ENCODE data around the gene CELF4. TPM values are rescaled to one million over a fixed set of nuclear protein-coding genes. Genes with fewer than 3 reads are reported as not detected.

CELF4 gene
- total and polyA plus RNA-seq, 7 donors = 0.60 to 5.0 (median 1.8) TPM; not detected in 1

GRCh38 chr18:37285825-37286224 is 279.8 kb downstream of the CELF4 start:
- Histone ChIP-seq H3K4me1 (no peaks in the 10 kb centered on the region), H3K9me3 (no peaks in the 10 kb centered on the region), H3K27me3 (peaks cover 0 to 3% (median 0%) of the 10 kb centered on the region in 3 donors), H3K36me3 (no peaks in the 10 kb centered on the region), H3K4me3 (no peak overlapping the region), H3K27ac (no peak overlapping the region)
- 65 to 69% methylated on average over 12 of the region's 12 CpGs for WGBS, 2 donors
- intact Hi-C loops (cut with DNase I) = no loop called here
- no peak for DNase-seq
- TF ChIP-seq EP300 (IDR thresholded peaks at IDR 0.05) = no peak
- TF ChIP-seq POLR2A (IDR thresholded peaks at IDR 0.05) = no peak

- Histone ChIP-seq H3K4me1 (no peaks in the 10 kb centered on the region), H3K9me3 (no peaks in the 10 kb centered on the region), H3K27me3 (peaks cover 0 to 3% (median 0%) of the 10 kb centered on the region in 3 donors), H3K4me3 (no peak overlapping the region), H3K36me3 (no peaks in the 10 kb centered on the region), H3K27ac (no peak overlapping the region)
- WGBS, 2 donors = 88 to 93% methylated on average over 7 of the region's 7 CpGs
- no peak for DNase-seq
- intact Hi-C loops (cut with DNase I) = no loop called here
- TF ChIP-seq CTCF (IDR thresholded peaks at IDR 0.05) = no peak
- no peak for TF ChIP-seq POLR2AphosphoS5 (IDR thresholded peaks at IDR 0.05)
- TF ChIP-seq EP300 (IDR thresholded peaks at IDR 0.05) = no peak
- TF ChIP-seq POLR2A (IDR thresholded peaks at IDR 0.05) = no peak
These were observed 281.3 kb downstream of the CELF4 start for GRCh38 chr18:37284260-37284659.

GRCh38 chr18:37282386-37283037 is 283.1 kb downstream of the CELF4 start:
- Histone ChIP-seq H3K4me3 (no peak overlapping the region), H3K9me3 (no peaks in the 10 kb centered on the region), H3K27me3 (peaks cover 0 to 3% (median 0%) of the 10 kb centered on the region in 3 donors), H3K4me1 (no peaks in the 10 kb centered on the region), H3K36me3 (no peaks in the 10 kb centered on the region), H3K27ac (no peak overlapping the region)
- 43 to 44% methylated on average over 5 of the region's 5 CpGs for WGBS, 2 donors
- intact Hi-C loops (cut with DNase I) = no loop called here
- no peak for DNase-seq
- TF ChIP-seq POLR2A (IDR thresholded peaks at IDR 0.05) (no peak), EP300 (IDR thresholded peaks at IDR 0.05) (no peak), POLR2AphosphoS5 (IDR thresholded peaks at IDR 0.05) (no peak)

- Histone ChIP-seq H3K27me3 (peaks cover 0 to 10% (median 0%) of the 10 kb centered on the region in 3 donors), H3K27ac (no peak overlapping the region), H3K9me3 (no peaks in the 10 kb centered on the region), H3K4me3 (no peak overlapping the region), H3K4me1 (no peaks in the 10 kb centered on the region), H3K36me3 (no peaks in the 10 kb centered on the region)
- 45 to 70% methylated on average over 11 of the region's 11 CpGs for WGBS, 2 donors
- intact Hi-C loops (cut with DNase I) = no loop called here
- DNase-seq = no peak
- TF ChIP-seq CTCF (IDR thresholded peaks at IDR 0.05) (no peak), EP300 (IDR thresholded peaks at IDR 0.05) (no peak), POLR2A (IDR thresholded peaks at IDR 0.05) (no peak), POLR2AphosphoS5 (IDR thresholded peaks at IDR 0.05) (no peak)
These were observed 284.8 kb downstream of the CELF4 start for GRCh38 chr18:37280701-37281393.

- TF ChIP-seq POLR2AphosphoS5 (IDR thresholded peaks at IDR 0.05) = no peak
- no peak for TF ChIP-seq CTCF (IDR thresholded peaks at IDR 0.05)
- no peak for TF ChIP-seq POLR2A (IDR thresholded peaks at IDR 0.05)
- TF ChIP-seq EP300 (IDR thresholded peaks at IDR 0.05) = no peak
- H3K27me3 ChIP-seq = peaks cover 6 to 38% (median 15%) of the 10 kb centered on the region in 3 donors
- intact Hi-C loops (cut with DNase I) = no loop called here
These were observed 287.8 kb downstream of the CELF4 start for GRCh38 chr18:37277804-37278203.

More at GRCh38 chr18:37277804-37278203, 287.8 kb downstream of the CELF4 start:
- WGBS, 2 donors = 63 to 71% methylated on average over 10 of the region's 10 CpGs
- Histone ChIP-seq H3K4me3 (no peak overlapping the region), H3K9me3 (no peaks in the 10 kb centered on the region), H3K36me3 (no peaks in the 10 kb centered on the region), H3K27ac (no peak overlapping the region), H3K4me1 (no peaks in the 10 kb centered on the region)
- no peak for DNase-seq
